Hepatocyte (in vitro differentiated cells): Measurements from ENCODE around the gene KNCN. TPM values are rescaled to one million over a fixed set of nuclear protein-coding genes. Genes with fewer than 3 reads are reported as not detected.

Source experiments
- DNase-seq: peaks from one replicate; pipeline ENCODE4 v3.0.0-alpha.2; 2016; ENCODE audit warnings: low spot score
- H2AFZ ChIP-seq: fragments of 200-600 bp; sonication (generic); 2 replicates; pipeline ENCODE4 v1.6.0; 2016; ENCODE audit warnings: antibody characterized with exemption, mild to moderate bottlenecking
- H3K27ac ChIP-seq: fragments of 200-600 bp; sonication (generic); 2 replicates; pipeline ENCODE4 v1.5.1; 2016; ENCODE audit warnings: mild to moderate bottlenecking
- H3K27me3 ChIP-seq: fragments of 200-600 bp; sonication (generic); 2 replicates; pipeline ENCODE4 v1.6.1; 2016
- H3K36me3 ChIP-seq: fragments of 200-600 bp; sonication (generic); replicated peaks from 2 replicates; pipeline ENCODE4 v1.5.1; 2016; ENCODE audit warnings: low read depth; ENCODE audit not compliant: insufficient read depth
- H3K4me1 ChIP-seq: fragments of 200-600 bp; sonication (generic); 2 replicates; pipeline ENCODE4 v1.5.1; 2016; ENCODE audit warnings: mild to moderate bottlenecking, moderate library complexity; ENCODE audit not compliant: insufficient read depth
- H3K4me2 ChIP-seq: fragments of 200-600 bp; sonication (generic); 2 replicates; pipeline ENCODE4 v1.6.0; 2016
- H3K4me3 ChIP-seq: fragments of 200-600 bp; sonication (generic); 2 replicates; pipeline ENCODE4 v1.5.1; 2016; ENCODE audit warnings: mild to moderate bottlenecking
- H3K79me2 ChIP-seq: fragments of 200-600 bp; sonication (generic); 2 replicates; pipeline ENCODE4 v1.6.0; 2017; ENCODE audit warnings: mild to moderate bottlenecking
- H3K9me2 ChIP-seq: fragments of 200-600 bp; sonication (generic); replicated peaks from 2 replicates; pipeline ENCODE4 v1.6.0; 2017; ENCODE audit warnings: mild to moderate bottlenecking; ENCODE audit not compliant: insufficient read depth
- H3K9me3 ChIP-seq: fragments of 200-600 bp; sonication (generic); 2 replicates; pipeline ENCODE4 v1.5.1; 2016; ENCODE audit warnings: low read depth, mild to moderate bottlenecking
- H4K20me1 ChIP-seq: fragments of 200-600 bp; sonication (generic); 2 replicates; pipeline ENCODE4 v1.6.0; 2016; ENCODE audit warnings: mild to moderate bottlenecking; ENCODE audit not compliant: insufficient read depth, poor library complexity, severe bottlenecking
- EZH2 ChIP-seq: fragments of 200-600 bp; sonication (generic); IDR thresholded peaks from 2 replicates; pipeline ENCODE4 v1.6.1; 2016; ENCODE audit warnings: antibody characterized with exemption, mild to moderate bottlenecking, borderline replicate concordance
- EZH2phosphoT487 ChIP-seq: fragments of 200-600 bp; sonication (generic); IDR thresholded peaks from one replicate; pipeline ENCODE4 v1.6.1; 2018; ENCODE audit warnings: antibody characterized with exemption, mild to moderate bottlenecking, low read depth, moderate library complexity; ENCODE audit not compliant: unreplicated experiment, severe bottlenecking
- WGBS: methylation state at CpG from one replicate; pipeline ENCODE4 v1.1.6; 2016; ENCODE audit warnings: low lambda C conversion rate; ENCODE audit errors: missing lambda C conversion rate; 5-methylcytosine and 5-hydroxymethylcytosine counted together
- polyA plus RNA-seq: library from polyadenylated mRNA; unstranded; fragments of >200 nt; fragmentation: Nextera tagmentation; extraction: Ambion mirVana; gene quantifications from 2 replicates; pipeline ENCODE4 v1.2.1, GENCODE V29; 2016
- total RNA-seq: library from RNA; depleted of rRNA; stranded (reverse); fragments of >200 nt; gene quantifications from 2 replicates; pipeline ENCODE4 v1.2.3, GENCODE V29; 2014
- TF ChIP-seq, protein P1 (sequence below): fragments of 200-600 bp; sonication (generic); IDR thresholded peaks from 2 replicates; pipeline ENCODE4 v1.5.1; 2016; ENCODE audit warnings: antibody characterized with exemption, mild to moderate bottlenecking; ENCODE audit not compliant: poor library complexity

KNCN gene
- total and polyA plus RNA-seq, 2 experiments from 2014 or later, result not detected

DNA sequence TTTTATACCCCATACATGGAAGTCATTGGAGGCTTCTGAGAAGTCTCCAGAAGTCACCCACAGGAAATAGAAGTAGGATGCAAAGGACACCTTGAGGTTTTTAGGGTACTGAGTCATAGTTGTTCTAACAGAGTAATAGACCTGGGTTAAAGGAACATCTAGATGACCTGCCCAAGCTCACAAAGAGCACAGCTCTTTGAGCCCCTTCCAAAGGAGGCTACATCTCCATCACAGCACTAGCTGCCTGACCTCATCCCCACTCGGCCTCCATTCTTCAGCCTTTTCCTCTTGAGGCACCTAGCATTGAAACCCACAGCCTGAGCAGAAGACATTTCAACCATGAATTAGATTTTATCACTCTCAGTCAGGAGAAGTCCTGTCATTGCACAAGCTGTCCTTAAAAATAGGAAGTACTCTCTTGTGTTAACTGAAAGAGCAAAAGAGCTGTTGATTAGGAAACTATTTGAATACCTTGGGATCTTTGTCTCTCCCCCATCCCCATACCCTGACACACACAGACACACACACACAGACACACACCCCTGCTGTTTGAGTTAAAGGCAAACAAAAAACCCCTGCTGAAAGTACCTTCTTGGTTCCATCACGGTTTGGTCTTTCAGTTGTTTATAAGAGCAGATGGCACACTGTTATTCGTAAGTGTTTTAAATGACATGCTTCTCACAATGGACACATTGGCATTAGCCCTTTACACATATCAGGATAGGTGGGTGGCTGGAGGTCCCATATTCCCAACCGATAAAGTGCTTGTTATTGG is 30.4 kb upstream of the KNCN start:
- H3K27me3 ChIP-seq, result no peaks in the 10 kb centered on the region
- H4K20me1 ChIP-seq, result no peaks in the 10 kb centered on the region
- H3K4me3 ChIP-seq, result no peak overlapping the region
- no peak for DNase-seq
- H3K4me1 ChIP-seq, result no peaks in the 10 kb centered on the region
- no peaks in the 10 kb centered on the region for H3K36me3 ChIP-seq
- WGBS, result 88% methylated on average over 4 of the region's 4 CpGs
- no peaks in the 10 kb centered on the region for H3K9me2 ChIP-seq
- no peak overlapping the region for H2AFZ ChIP-seq
- H3K4me2 ChIP-seq, result no peak overlapping the region
- H3K79me2 ChIP-seq, result no peaks in the 10 kb centered on the region
- no peak overlapping the region for H3K27ac ChIP-seq
- TF ChIP-seq EZH2, result no peak
- no peak for TF ChIP-seq EZH2phosphoT487
- TF ChIP-seq, protein P1, sequence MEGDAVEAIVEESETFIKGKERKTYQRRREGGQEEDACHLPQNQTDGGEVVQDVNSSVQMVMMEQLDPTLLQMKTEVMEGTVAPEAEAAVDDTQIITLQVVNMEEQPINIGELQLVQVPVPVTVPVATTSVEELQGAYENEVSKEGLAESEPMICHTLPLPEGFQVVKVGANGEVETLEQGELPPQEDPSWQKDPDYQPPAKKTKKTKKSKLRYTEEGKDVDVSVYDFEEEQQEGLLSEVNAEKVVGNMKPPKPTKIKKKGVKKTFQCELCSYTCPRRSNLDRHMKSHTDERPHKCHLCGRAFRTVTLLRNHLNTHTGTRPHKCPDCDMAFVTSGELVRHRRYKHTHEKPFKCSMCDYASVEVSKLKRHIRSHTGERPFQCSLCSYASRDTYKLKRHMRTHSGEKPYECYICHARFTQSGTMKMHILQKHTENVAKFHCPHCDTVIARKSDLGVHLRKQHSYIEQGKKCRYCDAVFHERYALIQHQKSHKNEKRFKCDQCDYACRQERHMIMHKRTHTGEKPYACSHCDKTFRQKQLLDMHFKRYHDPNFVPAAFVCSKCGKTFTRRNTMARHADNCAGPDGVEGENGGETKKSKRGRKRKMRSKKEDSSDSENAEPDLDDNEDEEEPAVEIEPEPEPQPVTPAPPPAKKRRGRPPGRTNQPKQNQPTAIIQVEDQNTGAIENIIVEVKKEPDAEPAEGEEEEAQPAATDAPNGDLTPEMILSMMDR, result no peak
- H3K9me3 ChIP-seq, result no peaks in the 10 kb centered on the region

GRCh38 chr1:46580140-46580903 is 28.9 kb upstream of the KNCN start:
- no peaks in the 10 kb centered on the region for H4K20me1 ChIP-seq

GRCh38 chr1:46577671-46578070 is 26.2 kb upstream of the KNCN start:
- Histone ChIP-seq H3K36me3 (no peaks in the 10 kb centered on the region), H3K4me3 (no peak overlapping the region), H3K9me3 (no peaks in the 10 kb centered on the region), H4K20me1 (no peaks in the 10 kb centered on the region), H3K9me2 (no peaks in the 10 kb centered on the region), H3K79me2 (no peaks in the 10 kb centered on the region), H3K27ac (no peak overlapping the region), H3K27me3 (no peaks in the 10 kb centered on the region), H3K4me2 (no peak overlapping the region), H3K4me1 (no peaks in the 10 kb centered on the region), H2AFZ (no peak overlapping the region)
- no peak for DNase-seq
- WGBS, result 94% methylated on average over 4 of the region's 4 CpGs
- TF ChIP-seq, protein P1, result no peak

More at GRCh38 chr1:46580140-46580903, 28.9 kb upstream of the KNCN start:
- no peaks in the 10 kb centered on the region for H3K36me3 ChIP-seq
- no peak overlapping the region for H3K4me3 ChIP-seq
- no peak overlapping the region for H2AFZ ChIP-seq
- no peaks in the 10 kb centered on the region for H3K9me3 ChIP-seq
- 93% methylated on average over 6 of the region's 6 CpGs for WGBS
- no peak for DNase-seq
- H3K27me3 ChIP-seq, result no peaks in the 10 kb centered on the region
- no peaks in the 10 kb centered on the region for H3K9me2 ChIP-seq
- TF ChIP-seq EZH2 (no peak), EZH2phosphoT487 (no peak)
- TF ChIP-seq, protein P1, result no peak
- H3K4me1 ChIP-seq, result no peaks in the 10 kb centered on the region
- no peak overlapping the region for H3K27ac ChIP-seq
- H3K4me2 ChIP-seq, result no peak overlapping the region
- H3K79me2 ChIP-seq, result no peaks in the 10 kb centered on the region
